Muscle of back (tissue), 11 donors: ENCODE measurements around the gene MYO5C. TPM values are rescaled to one million over a fixed set of nuclear protein-coding genes. Genes with fewer than 3 reads are reported as not detected.
"Not testable (repeated sequence)": the region's sequence is repeated elsewhere in the genome, so short reads cannot be mapped to it uniquely, and the experiment has no call there.

Source experiments
- DNase-seq, 3 donors: peaks; one replicate each; pipeline versions ENCODE4 v3.0.0 to v3.0.0-alpha.2; 2013
- polyA plus RNA-seq, 10 donors: library from polyadenylated mRNA; unstranded; fragments of 120-200 nt; gene quantifications; one replicate each; pipeline ENCODE4 v1.2.1, GENCODE V29; 2013; ENCODE audit not compliant: insufficient read length in 10 of 10

MYO5C gene
- polyA plus RNA-seq, 10 donors = 4.0 to 11.8 (median 6.7) TPM

DNA sequence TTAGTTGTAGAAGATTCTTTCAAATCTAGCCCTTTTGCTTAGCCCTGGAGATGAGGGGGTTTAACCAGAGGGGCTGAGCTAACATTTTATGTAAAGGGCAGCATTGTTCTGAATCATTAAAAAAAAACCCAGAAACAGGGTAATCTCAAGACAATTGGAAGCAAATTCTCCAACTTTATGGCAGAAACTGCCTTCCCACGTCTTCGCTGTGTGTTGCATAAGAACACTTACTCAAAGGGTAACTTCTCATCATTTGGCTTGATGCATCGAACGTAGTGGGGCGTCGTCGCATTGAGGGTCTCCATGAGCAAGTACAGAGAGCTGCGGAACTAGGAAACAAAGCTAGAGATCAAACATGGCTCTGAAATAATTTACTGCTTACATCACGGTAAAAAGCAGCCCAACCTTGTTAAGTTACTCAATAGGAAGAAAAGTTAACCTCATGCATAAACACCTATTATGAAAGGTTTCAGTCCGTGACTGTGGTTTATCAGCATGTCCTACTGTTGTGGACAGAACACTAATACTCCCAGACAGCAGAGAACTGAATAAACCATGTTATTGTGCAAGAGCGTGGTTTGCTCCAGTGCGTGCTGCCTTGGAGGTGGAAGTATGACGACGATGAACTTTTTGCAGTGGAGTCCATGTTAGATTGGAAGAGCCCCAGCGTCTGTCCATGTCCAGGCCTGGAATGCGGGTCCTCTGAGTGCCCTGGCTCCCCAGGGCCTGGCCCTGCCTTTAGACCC is 48.7 kb downstream of the MYO5C start:
- no peak for DNase-seq

DNA sequence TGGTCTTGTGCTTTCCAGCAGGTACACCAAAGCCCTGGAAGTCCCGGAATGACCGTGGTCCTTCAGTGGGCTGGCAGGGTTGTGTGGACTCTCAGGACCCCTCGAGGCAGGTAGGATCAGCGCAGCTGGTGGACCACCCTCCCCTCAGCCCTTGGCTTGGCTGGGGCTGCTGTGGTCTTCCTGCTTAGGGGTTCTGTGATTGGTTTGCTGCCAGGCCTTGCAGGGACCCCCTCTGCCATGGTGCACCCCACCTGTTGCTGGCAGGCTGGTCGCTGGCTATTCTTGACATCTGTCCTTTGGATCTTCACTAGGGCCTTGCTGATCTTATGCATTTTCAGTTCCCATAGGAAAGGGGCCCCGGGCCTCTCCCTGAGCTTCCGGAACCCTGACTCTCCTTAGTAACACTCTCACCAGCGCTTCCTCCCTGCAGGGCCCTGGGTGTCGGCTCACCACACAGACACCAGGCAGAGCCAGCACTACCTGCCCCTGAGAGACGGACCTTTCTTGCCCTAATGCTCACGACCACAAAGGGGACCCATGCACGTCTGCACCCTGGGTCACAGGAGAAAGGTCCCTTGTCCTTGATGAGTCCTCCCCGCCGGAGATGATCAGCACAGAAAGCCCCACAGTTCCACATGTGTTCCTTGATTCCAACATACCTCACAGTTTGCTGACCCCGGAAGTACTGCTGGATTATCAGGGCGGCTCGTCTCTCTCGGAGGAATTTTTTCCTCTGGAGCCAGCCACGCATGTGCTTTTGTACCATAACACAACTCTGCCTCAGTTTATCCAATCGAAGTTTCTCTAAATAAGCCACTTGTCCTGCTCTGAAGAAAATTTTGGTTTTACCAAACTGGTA is 51.7 kb downstream of the MYO5C start:
- no peak for DNase-seq

DNA sequence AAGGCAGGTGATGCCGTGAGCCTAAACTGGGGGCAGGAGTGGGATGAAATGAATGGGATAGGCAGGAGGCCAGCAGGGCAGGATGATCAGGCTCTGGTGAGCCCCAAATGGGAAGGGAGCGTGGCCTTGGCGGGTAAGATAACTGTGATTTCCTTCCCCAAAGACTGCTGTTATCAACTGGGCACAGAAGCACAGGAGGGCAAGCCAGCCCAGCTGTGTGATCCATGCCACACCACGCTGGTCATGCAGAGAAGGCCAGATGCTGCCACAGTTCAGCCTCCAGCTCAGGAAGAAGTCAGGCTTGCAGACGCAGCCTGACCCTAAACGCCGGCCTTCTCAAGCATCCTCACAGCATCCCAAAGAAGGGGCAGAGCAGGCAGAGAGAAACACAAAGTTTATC is 52.3 kb downstream of the MYO5C start:
- DNase-seq = no peak

DNA sequence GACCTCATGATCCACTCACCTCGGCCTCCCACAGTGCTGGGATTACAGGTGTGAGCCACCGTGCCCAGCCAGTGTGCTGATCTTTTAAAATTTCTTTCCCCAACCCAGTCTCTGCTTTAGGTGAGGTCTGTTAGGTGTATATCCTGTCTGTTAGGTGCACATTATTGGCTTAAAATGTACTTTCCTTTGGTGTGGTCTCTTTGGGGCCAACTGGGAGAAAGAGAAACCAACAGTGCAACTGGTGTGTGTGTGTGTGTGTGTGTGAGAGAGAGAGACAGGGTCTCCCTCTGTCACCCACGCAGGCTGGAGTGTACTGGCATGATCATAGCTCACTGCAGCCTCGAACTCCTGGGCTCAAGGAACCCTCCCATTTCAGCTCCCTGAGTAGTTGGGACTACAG is 54.1 kb downstream of the MYO5C start:
- no peak for DNase-seq

DNA sequence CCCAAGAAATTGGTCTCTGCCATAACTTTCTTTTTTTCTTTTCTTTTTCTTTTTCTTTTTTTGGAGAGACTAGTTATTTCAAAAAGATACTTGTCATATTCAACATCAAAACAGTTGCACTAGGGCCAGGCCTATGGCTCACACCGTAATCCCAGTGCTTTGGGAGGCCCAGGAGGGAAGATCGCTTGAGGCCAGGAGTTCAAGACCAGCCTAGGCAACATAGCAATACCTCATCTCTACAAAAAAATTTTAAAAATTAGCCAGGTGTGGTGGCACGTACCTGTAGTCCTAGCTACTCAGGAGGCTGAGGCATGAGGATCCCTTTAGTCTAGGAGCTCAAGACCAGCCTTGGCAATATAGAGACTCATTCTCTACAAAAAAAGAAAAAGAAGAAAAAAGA is 55.4 kb downstream of the MYO5C start:
- DNase-seq = no peak

DNA sequence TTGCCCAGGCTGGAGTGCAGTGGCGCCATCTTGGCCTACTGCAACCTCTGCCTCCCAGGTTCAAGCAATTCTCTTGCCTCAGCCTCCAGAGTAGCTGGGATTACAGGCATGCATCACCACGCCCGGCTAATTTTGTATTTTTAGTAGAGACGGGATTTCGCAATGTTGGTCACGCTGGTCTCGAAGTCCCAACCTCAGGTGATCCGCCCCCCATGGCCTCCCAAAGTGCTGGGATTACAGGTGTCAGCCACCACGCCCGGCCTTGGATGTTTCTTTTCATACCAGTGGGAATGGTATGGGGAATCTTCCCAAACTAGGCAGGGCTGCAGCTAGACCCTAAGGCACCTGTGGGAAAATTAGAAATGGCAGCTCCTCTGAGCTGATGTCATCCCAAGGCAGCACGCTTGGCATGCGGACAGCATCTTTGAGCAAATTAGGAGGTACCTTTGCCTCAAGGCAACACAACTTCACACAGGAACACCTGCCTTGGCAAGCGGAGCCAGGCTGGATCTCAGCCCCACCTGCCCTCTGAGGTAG is 56.5 kb downstream of the MYO5C start:
- DNase-seq = not testable (repeated sequence)

DNA sequence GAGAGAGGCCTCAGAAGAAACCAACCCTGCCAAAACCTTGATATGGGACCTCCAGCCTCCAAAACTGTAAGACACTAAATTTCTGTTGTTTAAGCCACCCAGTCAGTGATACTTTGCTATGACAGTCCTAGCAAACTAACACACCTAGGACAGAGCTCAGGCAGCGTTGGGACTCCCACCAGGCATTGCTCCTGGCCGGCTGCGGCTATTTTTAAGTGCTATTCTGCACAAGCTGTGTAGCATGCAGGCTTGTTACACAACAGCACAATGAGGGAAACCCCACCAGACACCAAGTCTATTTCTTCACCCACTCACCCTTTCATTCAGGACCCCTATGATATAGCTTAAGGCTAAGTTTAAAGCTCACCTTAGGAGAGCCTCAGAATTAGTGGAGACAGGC is 57.5 kb downstream of the MYO5C start:
- no peak for DNase-seq

DNA sequence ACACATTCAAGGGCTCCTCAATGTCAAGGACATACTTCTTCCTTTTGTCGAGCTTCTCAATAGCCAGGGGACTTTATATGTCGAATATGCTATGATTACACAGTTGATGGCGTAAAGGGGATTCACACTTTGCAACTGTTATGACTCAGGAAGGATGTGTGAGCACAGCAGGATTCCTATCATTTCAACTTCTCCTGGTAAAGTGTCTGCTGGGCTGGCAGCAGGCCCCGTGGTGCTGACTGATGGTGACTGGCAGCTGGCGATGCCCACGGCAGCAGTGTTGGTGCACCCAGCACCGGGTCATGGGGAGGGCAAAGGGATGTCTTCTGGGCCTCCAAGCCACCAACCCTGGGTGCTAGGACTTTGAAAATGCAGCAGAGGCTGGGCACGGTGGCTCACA is 59.6 kb downstream of the MYO5C start:
- DNase-seq = no peak

DNA sequence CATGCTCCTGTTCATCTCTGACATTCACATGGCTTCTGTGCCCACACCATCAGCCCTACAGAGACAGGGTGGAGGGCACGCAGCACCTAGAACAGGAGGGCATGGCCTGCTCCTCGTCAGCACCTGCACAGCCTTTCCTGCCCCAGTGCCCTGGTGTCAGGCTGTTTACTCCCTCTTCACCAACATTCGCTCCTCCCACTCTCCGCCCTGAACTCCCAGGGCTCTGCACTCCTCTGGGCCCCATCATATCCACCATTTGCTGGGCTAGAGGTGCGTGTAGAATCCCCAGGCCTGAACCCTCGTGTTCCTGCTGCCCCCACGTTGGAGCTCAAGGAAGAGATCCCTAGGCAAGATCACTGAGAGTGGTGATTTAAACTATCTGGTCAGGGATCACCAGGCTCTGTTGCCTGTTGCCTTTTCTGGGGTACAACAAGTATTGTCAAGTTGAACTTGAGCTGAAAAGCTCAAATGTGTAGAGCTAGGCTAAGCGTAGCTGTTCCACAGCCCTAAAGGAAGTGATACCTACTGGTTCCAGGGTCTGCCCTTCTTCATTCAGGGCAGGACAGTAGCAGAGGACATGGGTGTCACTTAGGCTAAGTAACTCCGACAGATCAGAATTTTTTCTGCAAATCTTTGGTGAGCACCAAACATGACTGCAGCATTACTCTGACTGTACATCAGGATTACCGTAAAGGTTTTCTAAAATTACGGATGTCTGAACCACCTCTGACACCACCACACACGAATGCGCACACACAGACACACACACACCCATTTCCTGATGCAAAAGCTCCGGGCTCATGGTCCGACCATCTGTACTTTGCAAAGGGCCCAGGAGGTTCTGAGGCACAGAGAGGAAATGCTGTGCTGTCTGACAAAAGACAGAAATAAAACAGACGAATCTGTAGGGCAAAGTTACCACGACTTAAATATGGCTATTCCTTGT is 60.7 kb downstream of the MYO5C start:
- DNase-seq = no peak

DNA sequence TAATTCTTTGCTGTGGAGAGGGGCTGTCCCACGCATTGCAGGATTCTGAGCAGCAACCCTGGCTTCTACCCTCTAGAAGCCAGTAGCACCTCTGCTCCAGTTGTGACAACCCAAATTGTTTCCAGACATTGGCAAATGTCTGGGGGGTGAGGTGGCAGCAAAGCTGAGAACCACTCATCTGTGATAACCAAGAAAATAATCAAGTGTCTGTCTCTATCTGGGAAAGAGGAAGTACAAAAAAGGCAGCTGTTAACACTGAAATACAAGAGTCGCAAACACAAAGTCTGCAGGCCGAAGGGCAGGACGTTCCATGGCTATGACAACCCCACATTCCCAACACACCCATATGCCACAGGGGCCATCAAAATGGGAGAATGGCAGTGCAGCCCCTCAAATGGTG is 62.2 kb downstream of the MYO5C start:
- peak in 1 of 3 donors; percentile 12 for DNase-seq

DNA sequence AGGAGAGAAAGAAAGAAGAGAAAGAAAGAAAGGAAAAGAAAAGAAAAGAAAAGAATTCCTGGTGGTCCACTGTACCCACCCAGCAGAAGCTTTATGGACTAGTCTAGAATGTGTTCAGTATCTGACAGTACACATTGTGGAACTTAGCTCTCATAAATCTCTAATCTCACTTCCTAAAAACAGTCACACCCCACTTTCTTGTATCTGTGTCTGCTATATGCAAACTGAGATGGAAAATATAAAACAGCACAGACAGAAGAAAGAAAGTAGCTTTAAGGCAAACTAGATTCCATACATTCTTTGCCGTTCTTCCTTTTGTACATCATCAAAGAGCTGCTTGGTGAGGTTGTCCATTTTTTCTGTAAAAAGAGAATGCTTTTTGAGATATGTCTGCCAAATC is 63.3 kb downstream of the MYO5C start:
- peak in 1 of 3 donors; percentile 7 for DNase-seq

DNA sequence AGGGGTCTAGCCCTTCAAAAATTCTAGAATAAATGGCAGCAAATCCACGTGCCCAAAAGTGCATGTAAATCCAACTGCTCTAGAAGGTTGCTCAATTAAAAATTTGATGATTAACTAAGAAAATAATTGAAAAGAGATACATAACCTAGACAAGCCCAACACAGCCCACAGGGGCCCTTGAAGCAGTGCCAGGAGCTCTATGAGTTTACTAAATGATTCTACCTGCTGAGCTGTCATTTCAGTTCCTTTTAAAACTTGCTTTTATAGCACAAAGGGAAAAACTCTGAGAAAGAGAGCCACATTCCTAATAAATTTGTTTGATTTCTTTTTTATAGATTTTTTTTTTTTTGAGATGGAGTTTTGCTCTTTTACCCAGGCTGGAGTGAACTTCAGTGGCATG is 65.5 kb downstream of the MYO5C start:
- DNase-seq = no peak

DNA sequence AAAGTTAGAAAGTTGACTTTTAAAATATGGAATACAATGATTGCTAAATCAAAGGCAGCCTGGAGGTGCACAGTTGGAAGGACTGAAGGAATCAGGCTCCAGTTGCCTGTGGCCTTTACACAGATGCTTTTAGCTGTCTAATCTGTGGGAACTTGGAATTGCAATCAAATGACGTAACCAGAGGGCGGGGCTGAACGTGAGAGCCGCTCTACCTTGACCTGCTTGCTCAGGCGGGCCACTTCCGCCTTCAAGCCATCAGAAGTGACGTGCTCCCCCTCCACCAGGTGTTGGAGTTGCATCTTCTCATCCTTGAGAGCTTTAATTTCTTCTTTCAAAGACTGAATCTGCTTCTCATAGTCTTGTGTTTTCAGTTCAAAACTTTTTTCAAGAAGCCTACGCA is 66.7 kb downstream of the MYO5C start:
- DNase-seq = no peak

DNA sequence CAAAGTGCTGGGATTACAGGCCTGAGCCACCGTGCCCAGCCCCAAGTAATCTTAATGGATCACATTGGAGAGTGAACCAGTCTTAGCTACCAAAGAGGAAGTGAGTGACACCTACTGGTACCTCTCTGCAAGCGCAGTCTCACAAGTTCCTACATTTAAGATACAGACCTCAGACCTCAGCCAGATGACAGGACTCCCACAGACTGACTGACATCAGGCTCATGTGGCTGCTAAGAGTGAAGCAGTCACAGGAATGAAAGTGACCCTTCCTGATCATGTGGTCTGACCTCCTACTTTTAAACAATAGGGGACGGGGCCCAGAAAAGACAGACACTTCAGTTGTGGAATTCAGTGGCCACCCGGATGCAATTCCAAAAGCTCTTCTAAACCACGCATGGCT is 68.1 kb downstream of the MYO5C start:
- peak; percentile 58 to 81 (median 65) for DNase-seq

DNA sequence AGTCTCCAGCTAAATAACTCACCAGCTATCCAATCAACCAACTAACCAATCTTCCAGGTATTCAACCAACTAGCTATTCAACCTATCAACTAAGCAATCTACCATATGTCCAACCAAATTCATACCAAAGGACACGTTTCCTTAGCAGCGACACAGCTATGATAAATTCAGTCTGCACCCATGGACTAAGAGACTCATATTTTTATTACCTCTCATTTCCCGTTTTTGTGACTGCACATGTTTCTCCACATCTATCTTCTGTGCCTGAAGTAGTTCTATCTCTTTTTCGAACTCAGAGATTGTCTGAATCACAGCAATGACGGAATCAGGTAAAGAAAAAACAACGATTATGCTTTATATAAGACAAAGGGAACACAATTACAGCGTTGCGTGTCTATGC is 70.4 kb downstream of the MYO5C start:
- no peak for DNase-seq

DNA sequence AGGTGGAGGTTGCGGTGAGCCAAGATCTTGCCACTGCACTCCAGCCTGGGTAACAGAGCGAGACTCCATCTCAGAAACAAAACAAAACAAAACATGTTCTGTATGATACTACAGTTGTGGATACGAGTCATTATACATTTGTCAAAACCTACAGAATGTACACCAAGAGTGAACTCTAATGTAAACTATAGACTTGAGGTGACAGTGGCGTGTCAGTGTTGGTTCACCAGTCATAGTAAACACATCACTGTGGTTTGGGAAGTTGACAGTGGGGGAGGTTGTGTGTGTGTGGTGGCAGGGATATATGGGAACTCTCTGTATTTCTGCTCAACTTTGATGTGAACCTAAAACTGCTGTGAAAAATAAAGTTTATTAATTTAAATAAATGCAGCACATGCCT is 71.4 kb downstream of the MYO5C start:
- DNase-seq = no peak

DNA sequence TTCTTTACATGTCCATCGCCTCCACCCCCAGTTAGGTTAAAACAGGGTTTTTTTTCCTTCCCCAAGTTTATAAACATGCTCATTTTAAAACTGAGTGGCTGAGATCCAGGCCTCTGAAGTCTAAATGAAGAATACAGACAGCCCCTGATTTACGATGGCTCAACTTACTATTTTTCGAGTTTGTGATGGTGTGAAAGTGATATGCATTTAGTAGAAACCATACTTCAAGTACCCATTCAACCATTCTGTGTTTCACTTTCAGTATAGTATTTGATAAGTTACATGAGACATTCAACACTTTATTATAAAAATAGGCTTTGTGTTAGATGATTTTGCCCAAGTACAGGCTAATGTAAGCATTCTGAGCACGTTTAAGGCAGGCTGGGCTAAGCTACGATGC is 73.9 kb downstream of the MYO5C start:
- DNase-seq = no peak

DNA sequence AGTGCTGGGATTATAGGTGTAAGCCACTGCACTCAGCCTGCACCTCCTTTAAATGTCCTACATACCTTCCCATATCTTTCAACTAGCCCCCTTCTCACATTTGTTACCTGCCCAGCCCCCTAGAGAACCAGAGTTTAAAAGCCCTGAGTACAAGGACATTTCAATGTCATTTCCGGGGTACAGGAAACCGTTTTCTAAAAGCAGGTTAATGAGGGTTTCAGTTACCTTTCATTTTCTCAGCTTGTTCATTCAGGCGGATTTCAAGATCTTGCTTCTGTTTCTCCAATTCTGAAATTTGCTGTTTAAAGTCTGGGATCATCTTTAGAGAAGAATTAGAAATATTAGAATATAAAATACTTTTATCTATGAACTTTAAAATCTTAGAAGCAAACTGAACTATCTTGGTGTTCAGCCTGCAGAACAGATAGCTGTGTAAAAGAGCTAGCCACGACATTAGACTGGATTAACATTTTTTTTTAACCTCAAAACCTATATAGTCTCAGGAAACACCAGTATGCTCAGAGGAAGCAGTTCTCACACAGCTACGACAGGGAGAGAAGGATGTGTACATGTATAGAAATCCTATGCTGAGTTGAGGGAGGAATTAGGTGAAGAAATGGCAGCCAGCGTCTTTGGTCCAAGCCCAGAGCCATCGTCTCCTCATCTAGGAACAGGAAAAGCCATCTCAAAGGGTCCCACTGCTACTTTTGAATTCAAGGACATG is 74.5 kb downstream of the MYO5C start:
- no peak for DNase-seq

DNA sequence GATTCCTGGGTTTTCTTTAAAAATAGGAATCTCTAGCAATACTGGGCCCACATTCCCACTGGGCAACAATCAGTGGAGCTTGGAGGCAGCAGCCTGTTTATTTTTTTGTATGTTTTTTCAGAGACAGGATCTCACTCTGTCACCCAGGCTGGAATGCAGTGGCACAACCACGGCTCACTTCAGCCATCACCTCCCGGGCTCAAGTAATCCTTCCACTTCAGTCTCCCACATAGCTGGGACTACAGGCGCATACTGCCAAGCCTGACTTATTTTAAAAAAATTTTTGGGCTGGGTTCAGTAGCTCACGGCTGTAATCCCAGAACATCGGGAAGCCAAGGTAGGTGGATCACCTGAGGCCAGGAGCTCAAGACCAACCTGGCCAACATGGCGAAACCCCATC is 75.4 kb downstream of the MYO5C start:
- DNase-seq = no peak

DNA sequence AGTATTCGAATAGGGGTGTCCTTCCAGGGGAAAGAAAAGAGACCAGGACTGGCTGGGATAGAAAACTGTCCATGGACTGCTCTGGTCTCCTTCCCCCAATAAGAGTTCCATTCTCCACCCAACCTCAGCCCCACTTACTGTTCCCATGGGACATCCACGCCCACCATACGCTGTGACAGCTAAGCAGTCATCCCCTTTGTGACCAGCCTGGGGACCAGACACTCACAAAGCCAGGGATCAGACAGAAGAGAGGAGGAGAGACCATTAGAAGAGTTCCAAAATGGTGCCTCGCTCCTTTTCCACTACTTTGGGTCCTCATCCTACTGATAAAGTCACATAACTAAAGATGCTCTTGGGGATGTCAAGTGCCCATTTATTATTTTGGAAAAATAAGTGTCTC is 76.8 kb downstream of the MYO5C start:
- DNase-seq = no peak

DNA sequence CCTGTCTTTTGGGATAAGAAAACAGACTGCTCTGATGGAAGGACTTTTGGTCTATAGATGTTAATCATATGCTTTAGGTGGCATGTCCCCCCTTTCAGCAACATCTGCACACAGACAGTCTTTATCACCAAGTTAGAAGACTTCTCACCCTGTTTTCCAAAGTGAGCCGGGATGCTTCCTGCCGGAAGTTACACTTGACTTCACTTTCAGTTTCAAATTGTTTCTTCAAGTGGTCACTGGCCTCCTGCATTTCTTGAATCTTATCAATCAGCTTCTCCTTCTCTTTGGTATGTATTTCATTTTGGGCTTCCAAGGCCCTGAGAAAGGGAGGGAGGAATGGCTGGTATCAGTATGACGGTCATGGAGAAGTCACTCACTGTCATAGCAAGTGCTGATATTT is 77.2 kb downstream of the MYO5C start:
- no peak for DNase-seq
